KMS-11 (cell line): ENCODE data around the gene EDN3.

Source experiments
- H2AFZ ChIP-seq: fragments of 200-600 bp; sonication (generic); 2 replicates; pipeline ENCODE4 v1.6.1; 2016; ENCODE audit warnings: antibody characterized with exemption, mixed run types, low read depth
- H3K27ac ChIP-seq: fragments of 200-600 bp; sonication (generic); 2 replicates; pipeline ENCODE4 v1.6.1; 2016; ENCODE audit warnings: mild to moderate bottlenecking, mixed run types
- H3K27me3 ChIP-seq: fragments of 200-600 bp; sonication (generic); 2 replicates; pipeline ENCODE4 v1.6.1; 2017; ENCODE audit warnings: mild to moderate bottlenecking, low read depth, mixed run types, moderate library complexity; ENCODE audit not compliant: insufficient read depth
- H3K36me3 ChIP-seq: fragments of 200-600 bp; sonication (generic); 2 replicates; pipeline ENCODE4 v1.6.1; 2017; ENCODE audit warnings: mild to moderate bottlenecking, mixed run types; ENCODE audit not compliant: insufficient read depth
- H3K4me1 ChIP-seq: fragments of 200-600 bp; sonication (generic); 2 replicates; pipeline ENCODE4 v1.6.1; 2016; ENCODE audit warnings: mild to moderate bottlenecking, low read depth, mixed run types; ENCODE audit not compliant: poor library complexity, severe bottlenecking
- H3K4me2 ChIP-seq: fragments of 200-600 bp; sonication (generic); 2 replicates; pipeline ENCODE4 v1.7.0; 2016; ENCODE audit warnings: mild to moderate bottlenecking, mixed run types
- H3K4me3 ChIP-seq: fragments of 200-600 bp; sonication (generic); IDR thresholded peaks from 2 replicates; pipeline ENCODE4 v1.6.1; 2017; ENCODE audit warnings: low read depth, low read length, mixed read lengths; ENCODE audit not compliant: insufficient read depth
- H3K79me2 ChIP-seq: fragments of 200-600 bp; sonication (generic); 2 replicates; pipeline ENCODE4 v1.6.1; 2016; ENCODE audit warnings: low read depth, mixed run types; ENCODE audit not compliant: insufficient read depth
- H3K9ac ChIP-seq: fragments of 200-600 bp; sonication (generic); 2 replicates; pipeline ENCODE4 v1.6.1; 2016; ENCODE audit warnings: mild to moderate bottlenecking, mixed run types
- H4K20me1 ChIP-seq: fragments of 200-600 bp; sonication (generic); 2 replicates; pipeline ENCODE4 v1.6.1; 2016; ENCODE audit warnings: mild to moderate bottlenecking, mixed run types; ENCODE audit not compliant: insufficient read depth
- TF ChIP-seq, protein P1 (sequence below): fragments of 200-600 bp; sonication (generic); conservative IDR thresholded peaks from 2 replicates; pipeline ENCODE4 v1.6.1; 2017; ENCODE audit warnings: low read depth, mild to moderate bottlenecking, antibody characterized with exemption, low read length, moderate library complexity, mixed read lengths

EDN3 gene

DNA sequence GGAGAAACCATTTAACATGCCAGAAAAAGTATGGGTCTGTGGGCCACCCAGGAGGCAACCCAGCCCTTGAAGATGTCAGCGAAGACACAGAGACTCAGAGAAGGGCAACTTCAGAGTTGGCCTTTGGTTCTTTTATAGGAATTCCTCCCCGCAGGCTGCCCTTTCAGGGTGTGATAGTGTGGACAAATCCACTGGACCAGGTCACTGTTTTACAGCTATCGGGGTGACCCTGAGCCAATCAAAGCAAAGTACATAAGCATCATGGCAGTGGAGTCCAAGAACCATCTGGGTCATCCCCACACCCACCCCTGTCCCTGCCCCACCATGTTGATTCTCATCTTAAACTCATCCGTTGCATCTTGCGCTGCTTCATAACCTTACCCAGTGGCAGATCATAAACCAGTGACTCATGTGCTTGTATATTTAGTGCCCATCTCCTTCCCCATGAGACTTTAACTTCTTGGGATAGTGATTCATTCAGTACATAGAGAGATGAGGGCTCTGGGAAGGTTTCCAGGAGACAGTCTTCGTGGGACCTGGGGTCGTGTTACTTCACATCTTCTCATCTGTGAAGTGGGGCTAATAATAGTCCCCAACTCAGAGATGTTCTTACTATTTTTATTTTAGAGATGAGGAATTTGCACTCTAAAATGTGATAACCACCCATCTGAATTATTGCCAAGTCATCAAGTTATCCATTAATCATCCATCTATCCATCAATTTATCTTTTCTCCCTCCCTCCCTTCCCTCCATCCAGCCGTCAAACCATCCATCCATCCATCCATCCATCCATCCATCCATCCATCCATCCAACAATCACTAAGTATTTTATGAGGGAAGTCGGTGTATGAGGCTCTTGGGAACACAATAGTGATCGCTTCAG, 51.0 kb downstream of the EDN3 start:
- no peaks in the 10 kb centered on the region for H4K20me1 ChIP-seq
- H3K4me1 ChIP-seq: no peaks in the 10 kb centered on the region
- H3K4me2 ChIP-seq: no peak overlapping the region
- no peak overlapping the region for H2AFZ ChIP-seq
- peaks cover 9% of the 10 kb centered on the region; the same call in 1 of the 2 replicates for H3K27me3 ChIP-seq
- TF ChIP-seq, protein P1, sequence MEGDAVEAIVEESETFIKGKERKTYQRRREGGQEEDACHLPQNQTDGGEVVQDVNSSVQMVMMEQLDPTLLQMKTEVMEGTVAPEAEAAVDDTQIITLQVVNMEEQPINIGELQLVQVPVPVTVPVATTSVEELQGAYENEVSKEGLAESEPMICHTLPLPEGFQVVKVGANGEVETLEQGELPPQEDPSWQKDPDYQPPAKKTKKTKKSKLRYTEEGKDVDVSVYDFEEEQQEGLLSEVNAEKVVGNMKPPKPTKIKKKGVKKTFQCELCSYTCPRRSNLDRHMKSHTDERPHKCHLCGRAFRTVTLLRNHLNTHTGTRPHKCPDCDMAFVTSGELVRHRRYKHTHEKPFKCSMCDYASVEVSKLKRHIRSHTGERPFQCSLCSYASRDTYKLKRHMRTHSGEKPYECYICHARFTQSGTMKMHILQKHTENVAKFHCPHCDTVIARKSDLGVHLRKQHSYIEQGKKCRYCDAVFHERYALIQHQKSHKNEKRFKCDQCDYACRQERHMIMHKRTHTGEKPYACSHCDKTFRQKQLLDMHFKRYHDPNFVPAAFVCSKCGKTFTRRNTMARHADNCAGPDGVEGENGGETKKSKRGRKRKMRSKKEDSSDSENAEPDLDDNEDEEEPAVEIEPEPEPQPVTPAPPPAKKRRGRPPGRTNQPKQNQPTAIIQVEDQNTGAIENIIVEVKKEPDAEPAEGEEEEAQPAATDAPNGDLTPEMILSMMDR: no peak
- no peaks in the 10 kb centered on the region for H3K79me2 ChIP-seq
- H3K9ac ChIP-seq: no peak overlapping the region
- H3K27ac ChIP-seq: no peak overlapping the region
- H3K4me3 ChIP-seq: no peak overlapping the region
- no peaks in the 10 kb centered on the region for H3K36me3 ChIP-seq

- Histone ChIP-seq H3K27me3 (peaks cover 6% of the 10 kb centered on the region; the same call in 1 of the 2 replicates), H3K4me1 (no peaks in the 10 kb centered on the region), H3K36me3 (no peaks in the 10 kb centered on the region), H4K20me1 (no peaks in the 10 kb centered on the region), H3K4me3 (no peak overlapping the region), H3K79me2 (no peaks in the 10 kb centered on the region), H2AFZ (no peak overlapping the region), H3K4me2 (no peak overlapping the region), H3K27ac (no peak overlapping the region), H3K9ac (no peak overlapping the region)
- TF ChIP-seq, protein P1: no peak
Observed at GRCh38 chr20:59352541-59352940, 52.1 kb downstream of the EDN3 start.

DNA sequence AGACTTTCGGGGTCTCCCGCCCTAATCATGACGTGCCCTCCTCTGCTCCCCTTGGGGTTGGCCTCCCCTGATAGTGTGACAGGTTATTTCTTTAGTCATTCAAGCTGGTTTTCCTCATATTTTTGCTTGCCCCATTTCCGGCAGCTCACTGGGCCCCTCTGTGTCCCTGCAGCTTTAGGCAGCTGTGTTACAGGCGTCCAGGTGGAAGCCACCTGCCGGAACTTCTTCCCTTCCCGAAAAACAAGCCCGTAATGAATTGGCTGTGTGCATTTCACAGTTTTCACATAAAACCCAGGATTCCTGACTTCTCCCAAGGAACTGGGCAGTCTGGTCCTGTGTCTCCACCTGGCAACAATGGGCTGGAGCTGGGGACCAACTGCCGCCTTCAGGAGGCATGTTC, 52.6 kb downstream of the EDN3 start:
- TF ChIP-seq, protein P1: no peak
- Histone ChIP-seq H3K9ac (no peak overlapping the region), H3K4me2 (no peak overlapping the region), H3K27ac (no peak overlapping the region), H3K79me2 (no peaks in the 10 kb centered on the region), H2AFZ (no peak overlapping the region), H3K4me1 (no peaks in the 10 kb centered on the region), H3K27me3 (peaks cover 6% of the 10 kb centered on the region; the same call in 1 of the 2 replicates), H3K4me3 (no peak overlapping the region), H3K36me3 (no peaks in the 10 kb centered on the region), H4K20me1 (no peaks in the 10 kb centered on the region)

GRCh38 chr20:59354460-59354859, 54.0 kb downstream of the EDN3 start:
- TF ChIP-seq, protein P1: no peak
- H3K9ac ChIP-seq: no peak overlapping the region
- no peak overlapping the region for H3K27ac ChIP-seq
- peaks cover 6% of the 10 kb centered on the region; the same call in 1 of the 2 replicates for H3K27me3 ChIP-seq
- H2AFZ ChIP-seq: no peak overlapping the region
- no peaks in the 10 kb centered on the region for H3K36me3 ChIP-seq
- H3K79me2 ChIP-seq: no peaks in the 10 kb centered on the region
- no peaks in the 10 kb centered on the region for H3K4me1 ChIP-seq
- no peak overlapping the region for H3K4me2 ChIP-seq
- H3K4me3 ChIP-seq: no peak overlapping the region
- no peaks in the 10 kb centered on the region for H4K20me1 ChIP-seq
